Central memory CD8-positive, alpha-beta T cell (primary cell): ENCODE results near the gene GPRASP2.
"Not testable (repeated sequence)": the region's sequence is repeated elsewhere in the genome, so short reads cannot be mapped to it uniquely, and the experiment has no call there.

ENCODE experiments used
- ATAC-seq: fragments of 150-1000 bp; cut with Tn5 transposase; replicated peaks from 2 replicates; pipeline ENCODE4 v1.10.0; 2022; ENCODE audit warnings: mild to moderate bottlenecking, moderate FRiP score, moderate number of reproducible peaks; ENCODE audit not compliant: poor library complexity, severe bottlenecking; ENCODE audit errors: extremely low read depth
- DNase-seq, 2 donors: peaks; one replicate each; pipeline ENCODE4 v3.0.0; 2021; ENCODE audit warnings: low spot score in 2 of 2
- H3K27ac Mint-ChIP-seq: one replicate; pipeline ENCODE4 v1.8.0; 2022; ENCODE audit warnings: low read depth, mild to moderate bottlenecking, moderate library complexity, mixed read lengths
- H3K27me3 Mint-ChIP-seq: one replicate; pipeline ENCODE4 v1.8.0; 2022; ENCODE audit warnings: mixed read lengths
- H3K36me3 Mint-ChIP-seq: one replicate; pipeline ENCODE4 v1.8.0; 2022; ENCODE audit warnings: mild to moderate bottlenecking, moderate library complexity, mixed read lengths; ENCODE audit not compliant: insufficient read depth
- H3K4me1 Mint-ChIP-seq: one replicate; pipeline ENCODE4 v1.8.0; 2022; ENCODE audit warnings: mixed read lengths
- H3K4me3 Mint-ChIP-seq: one replicate; pipeline ENCODE4 v1.8.0; 2022; ENCODE audit warnings: mild to moderate bottlenecking, moderate library complexity, mixed read lengths
- H3K9me3 Mint-ChIP-seq: one replicate; pipeline ENCODE4 v1.8.0; 2022; ENCODE audit warnings: mixed read lengths

GPRASP2 gene

DNA sequence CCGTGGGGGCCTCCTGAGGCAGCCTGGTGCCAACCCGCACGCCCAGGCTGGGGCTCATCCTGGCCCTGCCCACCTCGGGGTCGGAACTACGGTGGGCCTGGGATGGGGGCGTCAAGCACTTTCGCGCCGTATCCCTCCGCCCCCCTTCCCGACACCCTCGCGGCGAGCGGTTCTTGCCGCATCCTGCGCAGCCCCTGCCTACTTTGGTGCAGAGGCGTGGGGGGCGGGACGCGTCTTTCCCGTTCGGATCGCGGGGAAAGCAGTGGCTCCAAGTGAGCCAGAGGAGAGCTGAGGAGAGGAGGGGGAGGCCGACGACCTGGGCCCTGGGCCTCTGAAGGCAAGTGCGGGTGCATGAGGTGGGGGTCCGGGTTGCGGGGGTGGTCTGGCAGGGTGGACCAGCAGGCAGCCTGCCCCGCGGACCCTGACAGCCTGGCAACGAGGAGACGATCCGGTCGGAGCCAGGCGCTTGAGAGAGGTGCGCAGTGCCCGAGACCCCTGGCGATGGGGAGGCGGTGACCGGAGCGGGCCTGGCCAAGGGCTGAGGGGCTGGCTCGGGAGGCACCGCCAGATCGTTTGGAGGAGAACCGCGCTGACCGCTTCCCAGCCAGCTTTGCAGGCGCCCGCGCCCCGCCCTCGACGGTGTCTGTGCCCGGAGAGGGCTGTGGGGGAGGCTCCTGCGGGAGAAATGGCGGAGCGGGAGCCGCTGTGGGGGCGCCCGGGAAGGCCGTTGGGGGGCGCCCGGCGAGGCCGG is at the start of gene GPRASP2:
TSS of gene GPRASP2 (plus strand) at position 233 of the 751 bp plus-strand sequence. CDS start 2,422 bp downstream, outside the sequence.
- peak; percentile 56 for ATAC-seq
- peaks cover 3% of the 10 kb centered on the region for H3K36me3 Mint-ChIP-seq

DNA sequence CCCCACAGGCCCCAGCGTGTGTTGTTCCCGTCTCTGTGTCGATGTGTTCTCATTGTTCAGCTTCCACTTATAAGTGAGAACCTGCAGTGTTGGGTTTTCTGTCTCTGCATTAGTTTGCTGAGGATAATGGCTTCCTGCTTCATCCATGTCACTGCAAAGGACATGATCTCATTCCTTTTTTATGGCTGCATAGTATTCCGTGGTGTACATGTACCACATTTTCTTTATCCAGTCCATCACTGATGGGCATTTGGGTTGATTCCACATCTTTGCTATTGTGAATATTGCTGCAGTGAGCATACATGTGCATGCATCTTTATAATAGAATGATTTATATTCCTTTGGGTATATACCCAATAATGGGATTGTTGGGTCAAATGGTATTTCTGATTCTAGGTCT is 48.4 kb upstream of the GPRASP2 start:
- H3K27ac Mint-ChIP-seq, H3K4me3 Mint-ChIP-seq, DNase-seq, H3K36me3 Mint-ChIP-seq, H3K27me3 Mint-ChIP-seq, ATAC-seq: not testable (repeated sequence)
- Mint-ChIP-seq H3K4me1 (peaks cover 20% of the 10 kb centered on the region), H3K9me3 (peaks cover 10% of the 10 kb centered on the region)

More for the DNA sequence above, at the start of gene GPRASP2:
- DNase-seq, result no peak
- H3K4me3 Mint-ChIP-seq, result peak within 1 kb of the TSS; percentile 80
- peaks cover 19% of the 10 kb centered on the region for H3K27me3 Mint-ChIP-seq
- no peak within 1 kb of the TSS for H3K27ac Mint-ChIP-seq
- H3K9me3 Mint-ChIP-seq, result no peaks in the 10 kb centered on the region
- H3K4me1 Mint-ChIP-seq, result peaks cover 5% of the 10 kb centered on the region

DNA sequence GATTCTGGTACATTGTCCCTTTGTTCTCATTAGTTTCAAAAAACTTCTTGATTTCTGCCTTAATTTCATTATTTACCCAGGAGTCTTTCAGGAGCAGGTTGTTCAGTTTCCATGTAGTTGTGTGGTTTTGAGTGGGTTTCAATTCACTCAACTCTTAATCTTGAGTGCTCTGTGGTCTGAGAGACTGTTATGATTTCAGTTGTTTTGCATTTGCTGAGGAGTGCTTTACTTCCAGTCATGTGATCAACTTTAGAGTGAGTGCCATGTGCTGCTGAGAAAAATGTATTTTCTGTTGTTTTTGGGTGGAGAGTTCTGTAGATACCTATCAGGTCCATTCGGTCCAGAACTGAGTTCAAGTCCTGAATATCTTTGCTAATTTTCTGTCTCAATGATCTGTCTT is 45.2 kb upstream of the GPRASP2 start:
- H3K4me3 Mint-ChIP-seq, H3K27me3 Mint-ChIP-seq, H3K27ac Mint-ChIP-seq, H3K36me3 Mint-ChIP-seq, DNase-seq, ATAC-seq: not testable (repeated sequence)
- peaks cover 10% of the 10 kb centered on the region for H3K9me3 Mint-ChIP-seq
- peaks cover 11% of the 10 kb centered on the region for H3K4me1 Mint-ChIP-seq

DNA sequence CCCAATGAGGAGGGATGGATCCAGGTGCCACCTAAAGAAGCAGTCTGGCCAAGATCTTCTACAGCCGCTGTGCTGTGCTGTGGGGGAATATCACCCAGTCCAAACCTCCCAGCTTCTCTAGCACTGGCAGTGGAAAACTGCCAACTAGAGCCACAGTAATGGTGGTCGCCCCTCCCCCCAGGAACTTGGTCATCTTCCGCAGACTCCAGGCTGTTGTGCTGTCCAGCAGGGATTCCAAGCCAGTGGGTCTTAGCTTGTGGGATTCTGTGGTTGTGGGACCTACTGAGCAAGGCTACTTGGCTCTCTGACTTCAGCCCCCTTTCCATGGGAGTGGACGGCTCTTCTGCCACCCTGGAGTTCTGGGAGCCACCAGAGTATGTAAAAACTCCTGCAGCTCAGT is 42.7 kb upstream of the GPRASP2 start:
- Mint-ChIP-seq H3K27ac (no peak overlapping the region), H3K27me3 (no peaks in the 10 kb centered on the region), H3K4me1 (peaks cover 11% of the 10 kb centered on the region), H3K9me3 (peaks cover 10% of the 10 kb centered on the region), H3K4me3 (no peak overlapping the region), H3K36me3 (no peaks in the 10 kb centered on the region)
- no peak for ATAC-seq
- no peak for DNase-seq

DNA sequence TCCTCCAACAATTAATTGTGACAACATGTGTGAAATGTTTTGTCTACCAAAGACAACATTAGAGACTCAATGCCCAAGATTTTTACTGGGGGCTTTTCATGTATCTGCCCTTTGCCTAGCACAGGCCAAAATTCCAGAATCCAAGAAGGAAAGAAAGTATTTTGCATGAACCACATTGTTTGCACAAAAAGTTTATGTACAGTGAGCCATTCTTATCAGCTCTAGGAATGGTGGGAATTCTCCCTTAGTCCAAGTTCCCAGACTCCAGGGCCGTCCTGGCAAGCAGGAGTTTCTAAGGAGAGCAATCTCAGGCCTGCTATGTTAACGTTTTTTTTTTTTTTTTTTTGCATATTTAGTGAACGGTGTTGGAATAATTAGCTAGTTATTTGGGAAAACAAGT is 39.4 kb upstream of the GPRASP2 start:
- Mint-ChIP-seq H3K27ac (no peak overlapping the region), H3K4me3 (no peak overlapping the region), H3K36me3 (no peaks in the 10 kb centered on the region), H3K27me3 (no peaks in the 10 kb centered on the region), H3K9me3 (no peaks in the 10 kb centered on the region), H3K4me1 (peaks cover 8% of the 10 kb centered on the region)
- ATAC-seq, result no peak
- DNase-seq, result no peak

DNA sequence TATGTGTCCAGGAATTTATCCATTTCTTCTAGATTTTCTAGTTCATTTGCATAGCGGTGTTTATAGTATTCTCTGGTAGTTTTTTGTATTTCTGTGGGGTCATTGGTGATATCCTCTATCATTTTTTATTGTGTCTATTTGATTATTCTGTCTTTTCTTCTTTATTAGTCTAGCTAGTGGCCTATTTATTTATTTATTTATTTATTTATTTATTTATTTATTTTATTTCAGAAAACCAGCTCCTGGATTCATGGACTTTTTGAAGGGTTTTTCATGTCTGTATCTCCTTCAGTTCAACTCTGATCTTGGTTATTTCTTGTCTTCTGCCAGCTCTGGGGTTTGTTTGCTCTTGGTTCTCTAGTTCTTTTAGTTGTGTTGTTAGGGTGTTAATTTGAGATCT is 34.8 kb upstream of the GPRASP2 start:
- not testable (repeated sequence) for H3K27ac Mint-ChIP-seq, H3K4me3 Mint-ChIP-seq, H3K36me3 Mint-ChIP-seq, DNase-seq, H3K9me3 Mint-ChIP-seq, ATAC-seq, H3K27me3 Mint-ChIP-seq
- peaks cover 16% of the 10 kb centered on the region for H3K4me1 Mint-ChIP-seq

DNA sequence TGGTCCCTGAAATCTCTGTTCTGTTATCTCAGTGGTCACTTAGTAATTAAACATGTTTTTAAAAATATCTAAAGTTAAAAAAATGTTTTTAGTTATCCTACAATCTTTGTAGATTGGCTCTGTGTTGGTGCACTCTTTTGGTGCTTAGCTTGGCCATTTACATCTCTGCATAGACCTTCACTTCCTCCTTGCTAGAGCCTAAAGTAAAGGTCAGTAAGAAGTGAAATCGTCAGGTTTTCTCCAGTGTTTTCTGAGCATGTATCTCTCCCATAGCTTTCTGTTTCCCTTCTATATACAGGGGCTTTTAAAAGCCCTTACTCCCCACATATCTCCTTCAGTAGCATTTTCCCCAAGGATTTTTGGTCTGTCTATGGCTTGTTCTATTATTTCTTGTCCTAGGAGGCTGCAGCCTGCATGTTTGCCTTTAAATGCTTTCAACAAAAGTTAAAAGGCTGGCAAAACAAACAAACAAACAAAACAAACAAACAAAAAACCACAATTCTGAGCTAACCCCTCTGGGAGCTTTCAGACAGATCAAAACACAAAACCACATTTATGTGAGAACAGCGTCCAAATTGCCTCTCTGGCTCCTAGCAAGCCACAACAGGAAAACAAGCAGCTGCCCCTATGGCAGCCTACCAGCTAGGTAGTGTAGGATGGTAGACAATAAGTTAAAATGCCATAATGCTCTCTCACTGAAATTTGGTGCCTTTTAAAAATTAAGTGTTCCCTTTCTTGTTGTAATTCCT is 27.3 kb upstream of the GPRASP2 start:
- Mint-ChIP-seq H3K4me3 (no peak overlapping the region), H3K4me1 (peaks cover 22% of the 10 kb centered on the region), H3K27me3 (no peaks in the 10 kb centered on the region), H3K9me3 (peaks cover 6% of the 10 kb centered on the region), H3K36me3 (peaks cover 2% of the 10 kb centered on the region), H3K27ac (no peak overlapping the region)
- DNase-seq (no peak), ATAC-seq (no peak)

DNA sequence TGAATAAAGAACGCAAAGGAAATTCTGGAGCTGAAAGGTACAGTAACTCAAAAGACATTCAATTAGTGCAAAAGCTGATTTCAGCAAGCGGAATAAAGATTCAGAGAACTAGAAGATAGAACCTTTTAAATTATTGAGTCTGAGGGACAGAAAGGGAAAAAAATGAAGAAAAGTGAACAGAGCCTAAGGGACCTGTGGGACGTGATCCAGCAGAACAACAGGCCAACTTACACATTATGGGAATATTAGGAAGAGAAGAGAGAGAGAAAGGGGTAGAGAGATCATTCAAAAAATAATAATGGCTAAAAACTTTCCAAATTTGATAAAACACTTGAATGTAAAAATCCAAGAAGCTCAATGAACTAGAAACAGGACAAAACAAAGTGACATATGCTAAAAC is 17.5 kb upstream of the GPRASP2 start:
- DNase-seq, result no peak
- no peaks in the 10 kb centered on the region for H3K4me1 Mint-ChIP-seq
- no peak overlapping the region for H3K4me3 Mint-ChIP-seq
- H3K36me3 Mint-ChIP-seq, result peaks cover 2% of the 10 kb centered on the region
- no peak overlapping the region for H3K27ac Mint-ChIP-seq
- H3K9me3 Mint-ChIP-seq, result no peaks in the 10 kb centered on the region
- no peak for ATAC-seq
- no peaks in the 10 kb centered on the region for H3K27me3 Mint-ChIP-seq

DNA sequence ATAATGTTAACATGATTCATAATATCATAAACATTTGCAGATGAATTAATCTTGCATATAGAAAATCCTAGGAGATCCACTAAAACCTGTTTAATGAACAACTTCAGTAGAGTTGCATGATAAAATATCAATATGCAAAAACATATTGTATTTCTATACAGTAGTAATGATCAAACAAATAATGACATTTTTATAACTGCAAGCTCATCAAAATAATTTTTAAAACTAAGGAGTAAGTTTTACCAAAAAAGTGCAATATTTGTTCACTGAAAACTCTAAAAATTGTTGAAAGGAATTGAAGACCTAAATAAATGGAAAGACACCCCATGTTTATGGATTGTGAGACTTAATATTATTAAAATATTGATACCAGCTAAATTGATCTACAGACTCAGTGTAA is 15.9 kb upstream of the GPRASP2 start:
- no peaks in the 10 kb centered on the region for H3K27me3 Mint-ChIP-seq
- H3K9me3 Mint-ChIP-seq, result no peaks in the 10 kb centered on the region
- H3K27ac Mint-ChIP-seq, result no peak overlapping the region
- no peak for DNase-seq
- no peak overlapping the region for H3K4me3 Mint-ChIP-seq
- ATAC-seq, result no peak
- no peaks in the 10 kb centered on the region for H3K4me1 Mint-ChIP-seq
- peaks cover 2% of the 10 kb centered on the region for H3K36me3 Mint-ChIP-seq

DNA sequence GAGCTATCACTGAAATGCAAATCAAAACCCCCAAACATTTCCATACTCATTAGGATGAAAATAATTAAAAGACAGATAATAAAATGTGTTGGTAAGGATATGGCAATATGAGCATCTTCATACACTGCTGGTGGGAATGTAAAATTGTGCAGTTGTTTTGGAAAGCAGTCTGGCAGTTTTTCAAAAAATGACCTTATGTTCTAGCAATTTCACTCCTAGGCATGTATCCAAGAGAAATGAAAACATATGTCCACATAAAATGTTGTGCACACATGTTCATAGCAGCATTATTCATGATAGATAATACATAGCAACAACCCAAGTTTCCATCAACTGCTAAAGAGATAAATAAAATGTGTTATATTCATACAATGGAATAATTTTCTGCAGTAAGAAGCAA is 14.8 kb upstream of the GPRASP2 start:
- H3K4me3 Mint-ChIP-seq, result no peak overlapping the region
- DNase-seq, result no peak
- peaks cover 3% of the 10 kb centered on the region for H3K9me3 Mint-ChIP-seq
- H3K27me3 Mint-ChIP-seq, result peaks cover 5% of the 10 kb centered on the region
- peaks cover 2% of the 10 kb centered on the region for H3K36me3 Mint-ChIP-seq
- no peak for ATAC-seq
- H3K27ac Mint-ChIP-seq, result no peak overlapping the region
- no peaks in the 10 kb centered on the region for H3K4me1 Mint-ChIP-seq

DNA sequence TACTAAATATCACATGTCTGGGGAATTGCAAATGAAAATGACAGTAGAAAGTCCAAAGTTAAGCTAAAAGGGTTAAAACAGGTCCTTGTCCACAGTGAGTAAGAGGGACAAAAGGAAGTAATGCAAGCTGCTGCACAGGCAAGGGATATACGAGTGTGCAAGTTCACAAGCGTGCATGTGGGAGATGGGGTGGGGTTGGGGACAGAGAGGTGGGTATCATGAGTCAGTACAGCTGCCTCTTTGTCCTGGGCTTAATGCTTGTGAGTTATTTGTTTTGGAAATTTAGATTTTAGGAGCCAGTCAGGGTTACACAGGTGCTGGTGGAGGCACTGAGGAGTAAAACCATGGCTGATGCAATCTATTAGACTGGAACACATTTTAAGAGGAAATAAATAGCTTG is 3.3 kb upstream of the GPRASP2 start:
- Mint-ChIP-seq H3K36me3 (peaks cover 3% of the 10 kb centered on the region), H3K4me3 (no peak overlapping the region), H3K27ac (no peak overlapping the region), H3K27me3 (peaks cover 19% of the 10 kb centered on the region), H3K4me1 (peaks cover 5% of the 10 kb centered on the region), H3K9me3 (no peaks in the 10 kb centered on the region)
- DNase-seq, result no peak
- no peak for ATAC-seq

DNA sequence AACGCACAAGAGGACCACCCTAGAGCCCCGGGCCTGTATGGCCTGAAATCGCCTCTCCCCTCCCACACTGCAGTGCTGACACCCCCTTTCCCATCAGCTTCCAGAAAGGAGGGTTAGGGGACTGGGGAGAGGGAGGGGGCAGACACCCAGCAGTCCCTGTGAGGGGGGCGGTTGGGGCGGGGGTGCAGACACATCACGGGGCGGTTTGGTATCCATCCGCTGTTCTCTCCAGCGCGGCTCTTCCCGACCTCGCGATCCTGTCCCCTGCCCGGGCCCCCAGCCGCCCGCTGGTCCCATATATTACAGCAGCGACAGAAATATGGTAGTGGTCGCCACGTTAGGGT is 404 bp upstream of the GPRASP2 start:
- H3K4me1 Mint-ChIP-seq, result peaks cover 5% of the 10 kb centered on the region
- H3K4me3 Mint-ChIP-seq, result peak overlapping the region; percentile 80
- no peaks in the 10 kb centered on the region for H3K9me3 Mint-ChIP-seq
- peaks cover 19% of the 10 kb centered on the region for H3K27me3 Mint-ChIP-seq
- H3K27ac Mint-ChIP-seq, result no peak overlapping the region
- peaks cover 3% of the 10 kb centered on the region for H3K36me3 Mint-ChIP-seq
- ATAC-seq (no peak), DNase-seq (no peak)

DNA sequence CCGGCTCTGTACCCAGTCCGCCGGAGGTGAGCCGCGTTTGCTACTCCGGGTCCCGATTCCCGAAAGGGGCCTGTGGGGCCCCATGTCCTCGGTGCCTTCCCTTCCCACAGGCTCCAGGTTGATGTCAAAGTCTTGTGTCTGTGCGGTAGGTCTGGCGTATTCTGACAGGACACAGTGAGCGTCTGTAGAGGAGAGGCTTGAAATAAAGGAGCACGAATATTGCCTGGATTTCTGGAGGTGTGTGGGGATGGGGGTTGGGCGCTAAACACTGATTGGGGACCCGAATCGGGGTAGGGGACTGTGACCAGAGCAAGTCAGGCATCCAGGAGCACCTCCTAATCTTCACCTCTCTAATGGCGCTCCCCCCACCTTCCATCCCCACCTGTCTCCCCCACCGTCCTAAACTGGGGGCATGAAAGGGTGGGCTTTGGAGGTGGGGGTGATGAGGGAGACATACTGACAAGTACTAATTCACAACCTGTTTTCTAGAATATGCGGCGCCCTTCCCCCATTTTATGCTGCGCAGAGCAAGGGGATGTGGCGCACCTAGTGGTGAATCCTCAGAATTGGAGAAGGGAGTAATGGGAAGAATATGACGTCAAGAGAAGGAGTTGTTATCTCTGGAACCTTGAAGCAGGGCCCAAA is 855 bp downstream of the GPRASP2 start:
- H3K9me3 Mint-ChIP-seq, result no peaks in the 10 kb centered on the region
- peak overlapping the region; percentile 80 for H3K4me3 Mint-ChIP-seq
- H3K27ac Mint-ChIP-seq, result no peak overlapping the region
- DNase-seq (no peak), ATAC-seq (no peak)
- H3K36me3 Mint-ChIP-seq, result peaks cover 3% of the 10 kb centered on the region
- peaks cover 5% of the 10 kb centered on the region for H3K4me1 Mint-ChIP-seq
- H3K27me3 Mint-ChIP-seq, result peaks cover 19% of the 10 kb centered on the region
